NAMALWA (cell line): ENCODE results near the gene LAMA2.

Experiments used
- DNase-seq: peaks from one replicate; pipeline ENCODE4 v3.0.0-alpha.2; 2015; ENCODE audit warnings: low spot score

The LAMA2 gene

GRCh38 chr6:129089357-129089756, 206.4 kb downstream of the LAMA2 start:
- DNase-seq, result no peak

- DNase-seq, result no peak
Measured at GRCh38 chr6:129094147-129094546, 211.2 kb downstream of the LAMA2 start.

GRCh38 chr6:129096651-129097290, 213.8 kb downstream of the LAMA2 start:
- DNase-seq, result no peak

GRCh38 chr6:129098061-129098553, 215.2 kb downstream of the LAMA2 start:
- DNase-seq, result no peak

- DNase-seq, result no peak
Measured at GRCh38 chr6:129099696-129100095, 216.8 kb downstream of the LAMA2 start.

GRCh38 chr6:129100164-129100563, 217.2 kb downstream of the LAMA2 start:
- peak; percentile 5 for DNase-seq

GRCh38 chr6:129102741-129103140, 219.8 kb downstream of the LAMA2 start:
- DNase-seq, result no peak

GRCh38 chr6:129104131-129104530, 221.2 kb downstream of the LAMA2 start:
- no peak for DNase-seq

- DNase-seq, result no peak
Measured at GRCh38 chr6:129104560-129104959, 221.6 kb downstream of the LAMA2 start.

- peak; percentile 7 for DNase-seq
Measured at GRCh38 chr6:129105035-129105434, 222.1 kb downstream of the LAMA2 start.

- DNase-seq, result peak; percentile 37
Measured at GRCh38 chr6:129105793-129106192, 222.9 kb downstream of the LAMA2 start.

- no peak for DNase-seq
Measured at GRCh38 chr6:129108337-129108736, 225.4 kb downstream of the LAMA2 start.

GRCh38 chr6:129110690-129111343, 227.9 kb downstream of the LAMA2 start:
- no peak for DNase-seq

- DNase-seq, result no peak
Measured at GRCh38 chr6:129111346-129111745, 228.4 kb downstream of the LAMA2 start.

- no peak for DNase-seq
Measured at GRCh38 chr6:129111853-129112252, 228.9 kb downstream of the LAMA2 start.

GRCh38 chr6:129112591-129112990, 229.7 kb downstream of the LAMA2 start:
- DNase-seq, result no peak

GRCh38 chr6:129113637-129114036, 230.7 kb downstream of the LAMA2 start:
- DNase-seq, result no peak

- no peak for DNase-seq
Measured at GRCh38 chr6:129114636-129115391, 231.9 kb downstream of the LAMA2 start.

GRCh38 chr6:129115471-129115870, 232.5 kb downstream of the LAMA2 start:
- peak; percentile 11 for DNase-seq

GRCh38 chr6:129117355-129117754, 234.4 kb downstream of the LAMA2 start:
- DNase-seq, result no peak

GRCh38 chr6:129120856-129121638, 238.1 kb downstream of the LAMA2 start:
- no peak for DNase-seq

- no peak for DNase-seq
Measured at GRCh38 chr6:129124347-129124746, 241.4 kb downstream of the LAMA2 start.
